Fibroblast of lung (primary cell): ENCODE measurements around the gene GBA3. TPM values are rescaled to one million over a fixed set of nuclear protein-coding genes. Genes with fewer than 3 reads are reported as not detected.

Source experiments
- DNase-seq, 2 donors: peaks; one replicate each; pipeline versions ENCODE4 v3.0.0 to v3.0.0-alpha.2; 2010; ENCODE audit warnings: low read depth in 2 of 2
- H2AFZ ChIP-seq: 2 replicates; pipeline ENCODE4 v1.5.1; 2012; ENCODE audit warnings: low read length, control low read depth, inconsistent platforms
- H3K27ac ChIP-seq: 2 replicates; pipeline ENCODE4 v1.5.1; 2011; ENCODE audit warnings: low read length, control low read depth; ENCODE audit not compliant: insufficient read depth
- H3K27me3 ChIP-seq: 2 replicates; pipeline ENCODE4 v1.5.1; 2011; ENCODE audit warnings: mild to moderate bottlenecking, low read length; ENCODE audit not compliant: control insufficient read depth, insufficient read depth
- H3K36me3 ChIP-seq: 2 replicates; pipeline ENCODE4 v1.5.1; 2011; ENCODE audit warnings: low read length; ENCODE audit not compliant: control insufficient read depth, insufficient read depth
- H3K4me1 ChIP-seq: 2 replicates; pipeline ENCODE4 v1.5.1; 2011; ENCODE audit warnings: low read length; ENCODE audit not compliant: control insufficient read depth, insufficient read depth; ENCODE audit errors: extremely low read depth
- H3K4me2 ChIP-seq: 2 replicates; pipeline ENCODE4 v1.5.1; 2011; ENCODE audit warnings: low read length, control low read depth; ENCODE audit not compliant: insufficient read depth; ENCODE audit errors: extremely low read depth
- H3K4me3 ChIP-seq, 4 experiments: fragments of 200-600 bp in 1 of 4; sonication (generic) in 1 of 4; replicated peaks in 1 of 4; 2 replicates each; pipeline ENCODE4 v1.5.1; 2011 to 2016; ENCODE audit warnings: low read length in 4 of 4, low read depth in 3 of 4, mild to moderate bottlenecking in 3 of 4, control low read depth in 2 of 4, inconsistent platforms in 1 of 4, mixed read lengths in 1 of 4; ENCODE audit not compliant: insufficient read depth in 1 of 4; ENCODE audit errors: control extremely low read depth in 1 of 4
- H3K79me2 ChIP-seq: 2 replicates; pipeline ENCODE4 v1.5.1; 2012; ENCODE audit warnings: mild to moderate bottlenecking, low read length, inconsistent platforms; ENCODE audit not compliant: control insufficient read depth, insufficient read depth
- H3K9ac ChIP-seq: 2 replicates; pipeline ENCODE4 v1.5.1; 2011; ENCODE audit warnings: mild to moderate bottlenecking, low read length, control low read depth; ENCODE audit not compliant: insufficient read depth
- H3K9me3 ChIP-seq: 2 replicates; pipeline ENCODE4 v1.5.1; 2012; ENCODE audit warnings: low read depth, low read length; ENCODE audit not compliant: control insufficient read depth, insufficient read depth
- H4K20me1 ChIP-seq: 2 replicates; pipeline ENCODE4 v1.5.1; 2011; ENCODE audit warnings: low read length; ENCODE audit not compliant: control insufficient read depth, insufficient read depth; ENCODE audit errors: extremely low read depth
- EZH2 ChIP-seq: IDR thresholded peaks from 2 replicates; pipeline ENCODE4 v1.5.1; 2012; ENCODE audit warnings: low read length, control low read depth, mild to moderate bottlenecking; ENCODE audit errors: missing control alignments
- polyA plus RNA-seq, 2 donors: library from polyadenylated mRNA; depleted of rRNA in 1 of 2; stranded (reverse) in 1 of 2; unstranded in 1 of 2; fragments of >200 nt; gene quantifications; 2 replicates each; pipeline ENCODE4 v1.2.1, GENCODE V29; 2011 to 2012; ENCODE audit warnings: missing spikeins in 1 of 2
- total RNA-seq: library from RNA; depleted of rRNA; stranded (reverse); fragments of >200 nt; gene quantifications from 2 replicates; pipeline ENCODE4 v1.2.1, GENCODE V29; 2014
- TF ChIP-seq, protein P1 (sequence below), 2 donors: IDR thresholded peaks in 1 of 2; conservative IDR thresholded peaks in 1 of 2; 1 replicate in 1 of 2; 2 replicates in 1 of 2; pipeline ENCODE4 v1.5.1; 2011 to 2012; ENCODE audit warnings: low read length in 2 of 2, control low read depth in 1 of 2, inconsistent platforms in 1 of 2, low read depth in 1 of 2, mild to moderate bottlenecking in 1 of 2

GBA3 gene
- total and polyA plus RNA-seq, 2 donors (not counting 1 experiment from before 2014, with no cell fraction given), result not detected

- Histone ChIP-seq H3K9me3 (no peaks in the 10 kb centered on the region), H3K4me3 (no peak overlapping the region), H3K36me3 (no peaks in the 10 kb centered on the region), H4K20me1 (no peaks in the 10 kb centered on the region), H2AFZ (no peak overlapping the region), H3K9ac (no peak overlapping the region), H3K79me2 (no peaks in the 10 kb centered on the region), H3K27ac (no peak overlapping the region), H3K27me3 (no peaks in the 10 kb centered on the region), H3K4me2 (no peak overlapping the region), H3K4me1 (no peaks in the 10 kb centered on the region)
- DNase-seq, result no peak
- TF ChIP-seq EZH2, result no peak
- TF ChIP-seq, protein P1, sequence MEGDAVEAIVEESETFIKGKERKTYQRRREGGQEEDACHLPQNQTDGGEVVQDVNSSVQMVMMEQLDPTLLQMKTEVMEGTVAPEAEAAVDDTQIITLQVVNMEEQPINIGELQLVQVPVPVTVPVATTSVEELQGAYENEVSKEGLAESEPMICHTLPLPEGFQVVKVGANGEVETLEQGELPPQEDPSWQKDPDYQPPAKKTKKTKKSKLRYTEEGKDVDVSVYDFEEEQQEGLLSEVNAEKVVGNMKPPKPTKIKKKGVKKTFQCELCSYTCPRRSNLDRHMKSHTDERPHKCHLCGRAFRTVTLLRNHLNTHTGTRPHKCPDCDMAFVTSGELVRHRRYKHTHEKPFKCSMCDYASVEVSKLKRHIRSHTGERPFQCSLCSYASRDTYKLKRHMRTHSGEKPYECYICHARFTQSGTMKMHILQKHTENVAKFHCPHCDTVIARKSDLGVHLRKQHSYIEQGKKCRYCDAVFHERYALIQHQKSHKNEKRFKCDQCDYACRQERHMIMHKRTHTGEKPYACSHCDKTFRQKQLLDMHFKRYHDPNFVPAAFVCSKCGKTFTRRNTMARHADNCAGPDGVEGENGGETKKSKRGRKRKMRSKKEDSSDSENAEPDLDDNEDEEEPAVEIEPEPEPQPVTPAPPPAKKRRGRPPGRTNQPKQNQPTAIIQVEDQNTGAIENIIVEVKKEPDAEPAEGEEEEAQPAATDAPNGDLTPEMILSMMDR (conservative IDR thresholded peaks at IDR 0.05 in 1 of 2, IDR thresholded peaks at IDR 0.05 in 1 of 2; ENCODE audit: low read depth in 1 of 2, low read length in 2 of 2), result no peak
These were observed 43.7 kb upstream of the GBA3 start for GRCh38 chr4:22648996-22649395.

DNA sequence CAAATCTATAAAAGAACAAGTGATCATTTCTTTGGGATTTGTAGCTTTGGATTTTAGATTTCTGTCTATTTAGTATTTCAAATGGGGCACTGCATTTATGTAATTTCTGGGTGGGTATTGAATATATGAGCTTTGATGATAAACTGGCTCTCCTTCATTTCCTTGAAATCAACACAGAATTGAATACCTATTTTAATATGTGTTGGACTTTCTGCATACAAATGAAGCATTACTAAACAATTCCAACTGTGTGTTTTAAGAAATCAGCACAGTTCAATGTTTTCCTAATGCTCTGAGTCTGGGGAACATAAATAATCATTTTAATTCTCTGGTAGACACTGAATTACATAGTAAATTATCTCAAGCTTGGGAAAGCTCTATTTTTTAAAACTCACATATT lies 42.0 kb upstream of the GBA3 start:
- Histone ChIP-seq H3K27ac (no peak overlapping the region), H2AFZ (no peak overlapping the region), H3K4me2 (no peak overlapping the region), H3K27me3 (no peaks in the 10 kb centered on the region), H3K4me1 (no peaks in the 10 kb centered on the region), H3K79me2 (no peaks in the 10 kb centered on the region), H3K4me3 (no peak overlapping the region), H3K36me3 (no peaks in the 10 kb centered on the region), H3K9me3 (no peaks in the 10 kb centered on the region), H4K20me1 (no peaks in the 10 kb centered on the region), H3K9ac (no peak overlapping the region)
- TF ChIP-seq, protein P1 (conservative IDR thresholded peaks at IDR 0.05 in 1 of 2, IDR thresholded peaks at IDR 0.05 in 1 of 2; ENCODE audit: low read depth in 1 of 2, low read length in 2 of 2), result no peak
- TF ChIP-seq EZH2, result no peak
- DNase-seq, result no peak

DNA sequence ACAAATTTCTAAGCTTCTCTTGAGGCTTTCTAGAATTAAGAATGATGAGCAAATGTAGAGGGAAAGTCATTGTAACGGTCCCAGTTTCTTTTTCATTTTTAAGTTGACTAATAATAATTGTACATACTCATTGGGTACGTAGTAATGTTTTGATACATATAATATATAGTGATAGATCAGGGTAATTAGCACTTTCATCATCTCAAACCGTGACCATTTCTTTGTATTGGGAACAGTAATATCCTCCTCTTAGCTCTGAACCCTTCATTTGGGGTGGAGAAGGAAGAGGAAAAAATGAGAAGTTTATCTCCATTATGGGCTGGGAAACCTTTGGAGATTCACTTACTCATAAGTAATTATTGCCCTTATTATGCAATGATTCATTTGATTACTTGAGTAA lies 39.0 kb upstream of the GBA3 start:
- DNase-seq, result no peak
- Histone ChIP-seq H3K4me2 (no peak overlapping the region), H3K36me3 (no peaks in the 10 kb centered on the region), H3K9ac (no peak overlapping the region), H3K79me2 (no peaks in the 10 kb centered on the region), H3K9me3 (no peaks in the 10 kb centered on the region), H2AFZ (no peak overlapping the region), H3K4me1 (no peaks in the 10 kb centered on the region), H3K27ac (no peak overlapping the region), H3K4me3 (no peak overlapping the region), H4K20me1 (no peaks in the 10 kb centered on the region), H3K27me3 (no peaks in the 10 kb centered on the region)
- no peak for TF ChIP-seq EZH2
- TF ChIP-seq, protein P1 (conservative IDR thresholded peaks at IDR 0.05 in 1 of 2, IDR thresholded peaks at IDR 0.05 in 1 of 2; ENCODE audit: low read depth in 1 of 2, low read length in 2 of 2), result no peak
